IPS-18a (cell line): ENCODE results near the gene CCDC61.
A peak's percentile ranks its signal among the peaks of the same experiment; 100 is the strongest.

Experiments
- H3K27ac ChIP-seq: one replicate; pipeline ENCODE4 v1.5.1; 2013; ENCODE audit warnings: low read length
- H3K27me3 ChIP-seq: one replicate; pipeline ENCODE4 v1.6.1; 2013; ENCODE audit warnings: mild to moderate bottlenecking, low read length; ENCODE audit not compliant: control insufficient read depth, insufficient read depth
- H3K36me3 ChIP-seq: one replicate; pipeline ENCODE4 v1.6.1; 2013; ENCODE audit warnings: low read depth, low read length; ENCODE audit not compliant: control insufficient read depth
- H3K4me1 ChIP-seq: one replicate; pipeline ENCODE4 v1.6.1; 2013; ENCODE audit warnings: low read depth, low read length; ENCODE audit not compliant: control insufficient read depth
- H3K4me3 ChIP-seq: one replicate; pipeline ENCODE4 v1.5.1; 2013; ENCODE audit warnings: low read length
- H3K9ac ChIP-seq: one replicate; pipeline ENCODE4 v1.6.1; 2013; ENCODE audit warnings: mild to moderate bottlenecking, low read length, moderate library complexity
- H3K9me3 ChIP-seq: one replicate; pipeline ENCODE4 v1.6.1; 2013; ENCODE audit warnings: low read depth, low read length; ENCODE audit not compliant: control insufficient read depth

The CCDC61 gene

DNA sequence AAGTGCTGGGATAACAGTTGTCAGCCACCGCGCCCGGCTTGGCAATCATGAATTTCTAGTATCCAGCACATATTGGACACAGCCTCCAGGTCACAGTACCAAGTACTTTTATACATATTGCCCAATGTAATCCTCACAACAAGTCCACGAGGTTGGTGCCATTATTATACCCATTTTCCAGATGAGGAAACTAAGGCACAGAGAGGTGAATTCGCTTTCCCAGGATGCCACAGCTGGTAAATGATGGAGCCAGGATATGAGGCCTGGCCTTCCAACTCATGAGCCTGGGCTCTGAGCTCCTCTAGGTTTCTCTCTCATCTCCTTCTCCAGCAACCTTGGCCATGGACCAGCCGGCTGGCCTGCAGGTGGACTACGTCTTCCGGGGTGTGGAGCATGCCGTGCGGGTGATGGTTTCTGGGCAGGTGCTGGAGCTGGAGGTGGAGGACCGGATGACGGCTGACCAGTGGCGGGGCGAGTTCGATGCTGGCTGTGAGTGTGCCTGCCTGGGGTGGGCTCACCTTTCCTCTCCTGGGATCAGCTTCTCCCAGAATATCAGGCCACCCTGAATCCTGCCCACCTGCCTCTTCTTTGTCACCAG lies 7.5 kb downstream of the CCDC61 start:
- no peak overlapping the region for H3K27ac ChIP-seq

GRCh38 chr19:46006411-46006810 lies 11.1 kb downstream of the CCDC61 start:
- Histone ChIP-seq H3K36me3 (no peaks in the 10 kb centered on the region), H3K27ac (no peak overlapping the region), H3K9ac (no peak overlapping the region), H3K4me3 (no peak overlapping the region), H3K27me3 (no peaks in the 10 kb centered on the region), H3K4me1 (no peaks in the 10 kb centered on the region), H3K9me3 (no peaks in the 10 kb centered on the region)

More for the DNA sequence above, 7.5 kb downstream of the CCDC61 start:
- H3K9ac ChIP-seq, result no peak overlapping the region
- peaks cover 6% of the 10 kb centered on the region for H3K27me3 ChIP-seq
- H3K9me3 ChIP-seq, result no peaks in the 10 kb centered on the region
- H3K4me3 ChIP-seq, result no peak overlapping the region
- peaks cover 4% of the 10 kb centered on the region for H3K4me1 ChIP-seq
- H3K36me3 ChIP-seq, result no peaks in the 10 kb centered on the region

DNA sequence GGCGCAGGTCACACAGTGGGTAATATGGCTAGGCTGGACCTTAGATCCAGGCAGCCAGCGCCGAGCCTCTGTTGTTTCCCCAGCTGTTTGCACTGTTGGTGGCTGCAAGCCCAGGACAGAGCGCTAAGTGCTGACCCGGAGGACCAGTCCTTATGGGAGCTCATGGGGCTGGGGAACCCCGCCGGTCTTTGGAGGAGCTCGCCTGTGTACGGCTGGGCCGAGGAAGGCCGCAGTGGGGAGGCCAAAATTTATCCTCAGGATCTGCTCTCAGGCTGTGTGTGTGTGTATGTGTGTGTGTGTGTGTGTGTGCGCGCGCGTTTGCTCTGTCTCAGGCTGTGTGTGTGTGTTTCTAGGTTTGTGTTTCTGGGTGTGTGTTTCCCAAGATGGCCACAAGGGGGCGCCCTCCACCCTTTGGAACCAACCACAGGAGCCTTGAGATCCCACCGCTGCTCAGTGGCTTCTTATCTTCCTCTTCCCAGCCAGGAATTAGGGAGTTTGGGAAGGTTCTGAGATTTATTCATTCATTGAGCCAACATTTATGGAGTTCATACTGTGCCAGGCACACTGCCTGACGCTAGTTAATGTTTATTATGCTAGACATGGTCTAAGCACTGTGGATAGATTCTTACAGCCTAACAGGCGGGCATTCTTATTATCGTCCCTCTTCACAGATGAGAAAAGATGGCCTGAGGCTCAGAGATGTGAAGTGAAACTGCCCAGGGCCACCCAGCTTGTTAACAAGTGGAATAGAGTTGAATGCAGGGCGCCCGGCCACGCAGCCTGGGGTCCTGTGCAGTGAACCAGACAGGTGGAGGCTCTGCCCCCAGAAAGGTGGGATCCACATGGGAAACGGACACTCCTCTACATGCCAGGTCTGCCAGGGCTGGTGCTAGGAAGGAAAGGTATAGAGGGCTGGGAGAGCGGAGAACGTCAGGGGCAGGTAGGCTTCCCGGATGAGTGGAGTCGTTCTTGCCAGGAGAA lies 14.6 kb downstream of the CCDC61 start:
- Histone ChIP-seq H3K4me1 (peaks cover 6% of the 10 kb centered on the region), H3K27ac (no peak overlapping the region), H3K9me3 (no peaks in the 10 kb centered on the region), H3K4me3 (peak overlapping the region; percentile 15), H3K9ac (no peak overlapping the region), H3K36me3 (no peaks in the 10 kb centered on the region), H3K27me3 (peaks cover 18% of the 10 kb centered on the region)

GRCh38 chr19:46014534-46014933 lies 19.3 kb downstream of the CCDC61 start:
- Histone ChIP-seq H3K36me3 (no peaks in the 10 kb centered on the region), H3K27ac (no peak overlapping the region), H3K4me3 (peak overlapping the region; percentile 57), H3K27me3 (peaks cover 32% of the 10 kb centered on the region), H3K9me3 (no peaks in the 10 kb centered on the region), H3K9ac (no peak overlapping the region), H3K4me1 (peaks cover 10% of the 10 kb centered on the region)

DNA sequence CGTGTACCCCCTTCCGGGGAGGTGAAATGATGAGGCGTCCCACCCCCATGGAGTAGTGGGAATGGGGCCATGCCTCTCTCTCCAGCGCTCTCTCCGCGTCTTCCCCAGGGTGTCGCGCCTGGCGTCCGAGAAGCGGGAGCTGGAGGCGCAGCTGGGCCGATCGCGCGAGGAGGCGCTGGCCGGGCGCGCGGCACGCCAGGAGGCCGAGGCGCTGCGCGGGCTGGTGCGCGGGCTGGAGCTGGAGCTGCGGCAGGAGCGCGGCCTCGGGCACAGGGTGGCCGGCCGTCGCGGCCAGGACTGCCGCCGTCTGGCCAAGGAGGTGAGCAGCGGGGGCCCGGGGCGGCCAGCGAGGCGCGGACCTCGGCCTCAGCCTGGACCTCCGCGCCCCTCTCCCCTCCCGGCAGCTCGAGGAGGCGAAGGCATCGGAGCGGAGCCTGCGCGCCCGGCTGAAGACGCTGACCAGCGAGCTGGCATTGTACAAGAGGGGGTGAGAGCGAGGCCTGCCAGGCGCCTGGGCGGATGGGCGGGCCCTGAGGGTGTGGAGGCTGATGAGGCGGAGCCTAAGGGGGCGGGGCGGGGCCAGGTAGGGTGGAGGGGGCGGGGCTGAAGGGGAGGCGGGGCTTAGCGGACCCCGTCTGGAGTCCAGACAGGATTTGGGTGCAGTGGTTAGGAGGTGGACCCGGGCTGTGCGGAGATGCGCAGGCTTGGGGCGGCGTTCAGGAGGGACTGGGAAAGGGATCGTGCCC lies 19.8 kb downstream of the CCDC61 start:
- peaks cover 32% of the 10 kb centered on the region for H3K27me3 ChIP-seq
- peak overlapping the region; percentile 57 for H3K4me3 ChIP-seq
- H3K36me3 ChIP-seq, result no peaks in the 10 kb centered on the region
- H3K9ac ChIP-seq, result no peak overlapping the region
- H3K4me1 ChIP-seq, result peaks cover 10% of the 10 kb centered on the region
- no peaks in the 10 kb centered on the region for H3K9me3 ChIP-seq
- no peak overlapping the region for H3K27ac ChIP-seq

DNA sequence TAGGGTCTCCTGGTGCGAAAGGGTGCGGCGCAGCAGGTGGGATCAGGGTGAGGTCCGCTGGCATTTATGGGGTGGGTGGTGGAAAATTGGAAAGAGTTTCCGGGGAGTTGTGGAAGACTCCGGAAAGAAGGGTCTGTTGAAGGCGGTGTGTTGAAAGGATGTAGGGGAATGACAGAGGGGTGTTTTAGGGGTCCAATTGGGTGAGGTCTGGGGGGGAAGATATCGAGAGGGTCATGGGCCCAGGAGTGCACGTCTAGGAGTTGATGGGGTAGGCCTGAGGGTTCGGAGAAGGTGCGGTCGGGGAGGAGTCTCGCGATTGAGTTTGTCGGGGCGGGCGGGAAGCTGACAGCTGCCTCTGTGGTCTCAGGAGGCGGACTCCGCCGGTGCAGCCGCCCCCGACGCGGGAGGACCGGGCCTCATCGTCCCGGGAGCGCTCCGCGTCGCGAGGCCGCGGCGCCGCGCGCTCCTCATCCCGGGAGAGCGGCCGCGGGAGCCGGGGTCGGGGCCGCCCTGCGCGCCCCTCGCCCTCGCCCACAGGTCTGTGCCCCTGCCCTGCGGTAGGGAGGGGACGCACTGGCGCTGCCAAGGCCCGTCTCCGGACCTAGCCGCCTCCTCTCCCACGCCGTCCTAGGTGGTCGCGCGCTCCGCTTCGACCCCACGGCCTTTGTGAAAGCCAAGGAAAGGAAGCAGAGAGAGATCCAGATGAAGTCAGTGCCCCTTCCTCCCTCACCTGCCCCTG lies 20.6 kb downstream of the CCDC61 start:
- Histone ChIP-seq H3K27me3 (peaks cover 32% of the 10 kb centered on the region), H3K9me3 (no peaks in the 10 kb centered on the region), H3K4me1 (peaks cover 10% of the 10 kb centered on the region), H3K36me3 (no peaks in the 10 kb centered on the region), H3K4me3 (peak overlapping the region; percentile 50), H3K27ac (no peak overlapping the region), H3K9ac (no peak overlapping the region)

GRCh38 chr19:46016426-46017094 lies 21.3 kb downstream of the CCDC61 start:
- Histone ChIP-seq H3K36me3 (no peaks in the 10 kb centered on the region), H3K9me3 (no peaks in the 10 kb centered on the region), H3K4me1 (peaks cover 10% of the 10 kb centered on the region), H3K27me3 (peaks cover 32% of the 10 kb centered on the region), H3K9ac (no peak overlapping the region), H3K4me3 (peak overlapping the region; percentile 50), H3K27ac (no peak overlapping the region)

- no peak overlapping the region for H3K27ac ChIP-seq
- H3K4me3 ChIP-seq, result no peak overlapping the region
- no peak overlapping the region for H3K9ac ChIP-seq
- no peaks in the 10 kb centered on the region for H3K36me3 ChIP-seq
- H3K9me3 ChIP-seq, result no peaks in the 10 kb centered on the region
- H3K27me3 ChIP-seq, result peaks cover 32% of the 10 kb centered on the region
- H3K4me1 ChIP-seq, result peaks cover 10% of the 10 kb centered on the region
Measured at GRCh38 chr19:46017095-46017429, 21.8 kb downstream of the CCDC61 start.

GRCh38 chr19:46017874-46018675 lies 22.8 kb downstream of the CCDC61 start:
- Histone ChIP-seq H3K27ac (no peak overlapping the region), H3K4me3 (no peak overlapping the region), H3K27me3 (peaks cover 31% of the 10 kb centered on the region), H3K9me3 (no peaks in the 10 kb centered on the region), H3K36me3 (no peaks in the 10 kb centered on the region), H3K4me1 (peaks cover 13% of the 10 kb centered on the region), H3K9ac (no peak overlapping the region)

DNA sequence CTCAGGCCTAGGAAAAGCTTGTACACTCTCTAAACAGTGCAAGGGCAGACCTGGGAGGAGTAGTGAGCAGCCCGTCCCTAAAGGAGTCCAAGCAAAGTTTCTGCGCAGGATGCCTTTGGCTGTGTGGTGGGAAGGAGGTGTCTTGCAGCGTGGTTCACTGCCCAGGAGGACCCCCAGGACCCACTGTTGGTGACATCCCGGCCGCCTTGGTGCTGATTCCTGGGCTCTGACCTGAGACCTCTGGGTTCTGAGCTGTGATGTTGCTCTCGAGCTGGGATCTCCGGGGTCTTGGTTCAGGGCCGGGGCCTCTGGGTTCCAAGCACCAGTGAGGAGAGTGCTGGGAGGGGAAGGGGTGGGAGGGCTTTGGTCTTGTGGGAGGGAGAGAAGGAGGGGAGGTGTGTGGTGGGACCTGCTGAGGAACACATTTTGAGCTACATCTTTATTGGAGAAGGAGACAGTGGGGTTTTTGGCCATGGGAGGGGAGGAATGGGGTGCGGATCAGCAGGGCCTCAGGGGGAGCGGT lies 23.5 kb downstream of the CCDC61 start:
- no peak overlapping the region for H3K9ac ChIP-seq
- no peak overlapping the region for H3K4me3 ChIP-seq
- H3K36me3 ChIP-seq, result no peaks in the 10 kb centered on the region
- H3K27ac ChIP-seq, result no peak overlapping the region
- H3K4me1 ChIP-seq, result peaks cover 13% of the 10 kb centered on the region
- no peaks in the 10 kb centered on the region for H3K9me3 ChIP-seq
- peaks cover 24% of the 10 kb centered on the region for H3K27me3 ChIP-seq
